K562 (cell line): ENCODE measurements around the gene GNAL. TPM values are rescaled to one million over a fixed set of nuclear protein-coding genes. Genes with fewer than 3 reads are reported as not detected.

Source experiments
- ATAC-seq: fragments of 200-7000 bp; cut with Tn5 transposase; 3 replicates; pipeline ENCODE4 v1.9.1; 2020; ENCODE audit warnings: moderate library complexity
- BruUV-seq: library from RNA; stranded (reverse); fragments of 400-500 nt; replicated peaks from 2 replicates; lab custom pipeline; 2021; lab: Mats Ljungman, UMichigan
- CTCF ChIA-PET: fragments of 300-600 bp; formaldehyde crosslinking; extraction: SDS; loops from one replicate; lab custom pipeline; 2021; ENCODE audit warnings: low intra/inter-chr PET ratio; lab: Yijun Ruan, JAX
- POLR2A ChIA-PET: fragments of 300-600, 350-650 bp; sonication (Branson Sonifier 250); formaldehyde crosslinking; extraction: SDS; loops from one replicate; lab custom pipeline; 2021; ENCODE audit warnings: antibody characterized with exemption, inconsistent platforms; lab: Yijun Ruan, JAX
- DNase-seq, 4 experiments: peaks; one replicate each; pipeline versions ENCODE4 v3.0.0 to v3.0.0-alpha.2; 2011 to 2018; ENCODE audit warnings: low spot score in 3 of 4, mixed read lengths in 3 of 4; ENCODE audit errors: extremely low read depth in 1 of 4
- FAIRE-seq: peaks from 2 replicates; lab custom pipeline; 2011; peaks lifted over from hg19 to GRCh38; lab: Jason Lieb, UNC
- H2AFZ ChIP-seq: 2 replicates; pipeline ENCODE4 v1.6.0; 2011; ENCODE audit warnings: low read depth, low read length, control low read depth, inconsistent platforms
- H3K27ac ChIP-seq: fragments of 200-600 bp; 3 replicates; pipeline ENCODE4 v1.8.0; 2011; ENCODE audit warnings: low read depth, mild to moderate bottlenecking, control low read depth, inconsistent platforms, low read length, moderate library complexity, mixed read lengths; ENCODE audit errors: extremely low read depth
- H3K27me3 ChIP-seq, 2 experiments: fragments of 300-600 bp in 1 of 2; 2 replicates in 1 of 2; 3 replicates in 1 of 2; pipeline versions ENCODE4 v1.6.0 to v1.8.0; 2011; ENCODE audit warnings: inconsistent platforms in 2 of 2, low read length in 2 of 2, mild to moderate bottlenecking in 1 of 2, mixed read lengths in 1 of 2, moderate library complexity in 1 of 2; ENCODE audit not compliant: control insufficient read depth in 2 of 2, insufficient read depth in 2 of 2
- H3K36me3 ChIP-seq: fragments of 300-600 bp; 3 replicates; pipeline ENCODE4 v1.8.0; 2011; ENCODE audit warnings: mild to moderate bottlenecking, low read length, inconsistent platforms; ENCODE audit not compliant: control insufficient read depth, insufficient read depth
- H3K4me1 ChIP-seq, 2 experiments: fragments of 200-600 bp in 1 of 2; replicated peaks in 1 of 2; 2 replicates in 1 of 2; 3 replicates in 1 of 2; pipeline versions ENCODE4 v1.5.1 to v1.8.0; 2011; ENCODE audit warnings: inconsistent platforms in 2 of 2, low read length in 2 of 2, mild to moderate bottlenecking in 1 of 2, mixed read lengths in 1 of 2, moderate library complexity in 1 of 2; ENCODE audit not compliant: control insufficient read depth in 2 of 2, insufficient read depth in 2 of 2
- H3K4me2 ChIP-seq: 2 replicates; pipeline ENCODE4 v1.6.1; 2011; ENCODE audit warnings: low read length, control low read depth, inconsistent platforms, mixed read lengths; ENCODE audit not compliant: insufficient read depth
- H3K4me3 ChIP-seq: fragments of 200-600 bp; sonication (generic), shearing (Covaris generic); 2 replicates; pipeline ENCODE4 v1.5.1; 2016; ENCODE audit warnings: control low read depth, inconsistent platforms
- H3K79me2 ChIP-seq: fragments of 200-600 bp; 3 replicates; pipeline ENCODE4 v1.8.0; 2011; ENCODE audit warnings: low read length, inconsistent platforms; ENCODE audit not compliant: control insufficient read depth, insufficient read depth
- H3K9ac ChIP-seq, 2 experiments: 2 replicates each; pipeline versions ENCODE4 v1.6.0 to v1.6.1; 2011; ENCODE audit warnings: low read depth in 2 of 2, low read length in 2 of 2, control low read depth in 1 of 2, inconsistent platforms in 1 of 2, mild to moderate bottlenecking in 1 of 2, mixed read lengths in 1 of 2; ENCODE audit not compliant: insufficient read depth in 1 of 2
- H3K9me1 ChIP-seq: one replicate; pipeline ENCODE4 v1.6.0; 2011; ENCODE audit warnings: inconsistent platforms, mild to moderate bottlenecking, low read length, moderate library complexity; ENCODE audit not compliant: control insufficient read depth, insufficient read depth
- H3K9me3 ChIP-seq: replicated peaks from 2 replicates; pipeline ENCODE4 v1.5.1; 2011; ENCODE audit warnings: low read depth, low read length, inconsistent platforms; ENCODE audit not compliant: control insufficient read depth, insufficient read depth
- H4K20me1 ChIP-seq: replicated peaks from 2 replicates; pipeline ENCODE4 v1.6.1; 2011; ENCODE audit warnings: low read length, inconsistent platforms, mixed read lengths; ENCODE audit not compliant: control insufficient read depth, insufficient read depth
- CCAR2 ChIP-seq: fragments of 200-400 bp; formaldehyde crosslinking; IDR thresholded peaks from 2 replicates; pipeline ENCODE4 v1.6.1; 2017; ENCODE audit warnings: mild to moderate bottlenecking, low read depth, low read length
- HDAC3 ChIP-seq: fragments of 450-650 bp; IDR thresholded peaks from 2 replicates; pipeline ENCODE4 v1.6.1; 2018; ENCODE audit warnings: borderline replicate concordance, mild to moderate bottlenecking, moderate library complexity; ENCODE audit not compliant: partially characterized antibody
- ILK ChIP-seq: fragments of 450-650 bp; IDR thresholded peaks from 2 replicates; pipeline ENCODE4 v1.6.1; 2016; ENCODE audit warnings: missing genetic modification characterization, low read depth, mild to moderate bottlenecking, missing compliant biosample characterization, moderate library complexity, borderline replicate concordance
- KHSRP ChIP-seq: fragments of 450-650 bp; IDR thresholded peaks from 2 replicates; pipeline ENCODE4 v1.6.1; 2017
- NBN ChIP-seq: fragments of 450-650 bp; IDR thresholded peaks from 2 replicates; pipeline ENCODE4 v1.6.1; 2016; ENCODE audit warnings: low read depth, mild to moderate bottlenecking
- NEUROD1 ChIP-seq: fragments of 150-350 bp; IDR thresholded peaks from 2 replicates; pipeline ENCODE4 v1.6.1; 2014; ENCODE audit warnings: borderline replicate concordance, low read length, low read depth; ENCODE audit not compliant: partially characterized antibody
- SNRNP70 ChIP-seq: fragments of 200-400 bp; formaldehyde crosslinking; optimal IDR thresholded peaks from 2 replicates; pipeline ENCODE3; 2017; ENCODE audit warnings: low read depth, low read length
- THRAP3 ChIP-seq: fragments of 450-650 bp; IDR thresholded peaks from 2 replicates; pipeline ENCODE4 v1.6.1; 2016; ENCODE audit warnings: mild to moderate bottlenecking, inconsistent platforms, borderline replicate concordance
- ZBTB26 ChIP-seq: fragments of 450-650 bp; formaldehyde crosslinking; IDR thresholded peaks from 2 replicates; pipeline ENCODE4 v1.4.0; 2022; ENCODE audit warnings: missing genetic modification characterization
- ZC3H4 ChIP-seq: sonication (generic); formaldehyde crosslinking; IDR thresholded peaks from 2 replicates; pipeline ENCODE4 v1.9.0; 2021; ENCODE audit warnings: missing genetic modification reagents, borderline replicate concordance
- ZNF217 ChIP-seq: sonication (generic); formaldehyde crosslinking; IDR thresholded peaks from 2 replicates; pipeline ENCODE4 v1.8.0; 2022; ENCODE audit warnings: mild to moderate bottlenecking, missing genetic modification reagents
- ZNF41 ChIP-seq: fragments of 250-450 bp; sonication (Bioruptor Pico); conservative IDR thresholded peaks from 2 replicates; pipeline ENCODE4 v1.4.0; 2020; ENCODE audit warnings: mild to moderate bottlenecking
- WGBS: fragments of 100-300 bp; shearing (Covaris generic); methylation state at CpG from one replicate; pipeline ENCODE4 v1.1.6; 2016; ENCODE audit warnings: low coverage, mixed read lengths; ENCODE audit not compliant: insufficient coverage; ENCODE audit errors: missing lambda C conversion rate; 5-methylcytosine and 5-hydroxymethylcytosine counted together
- in situ Hi-C: fragments of 300-500 bp; cut with MboI; formaldehyde crosslinking; loops from 4 replicates; pipeline ENCODE4 v1.15.0; 2018; ENCODE audit warnings: inconsistent platforms, mixed read lengths
- intact Hi-C: fragments of 100-400 bp; cut with micrococcal nuclease; formaldehyde crosslinking; loops from 2 replicates; pipeline ENCODE4 v1.14.2; 2022
- polyA plus RNA-seq, 8 experiments: library from polyadenylated mRNA; depleted of rRNA in 4 of 8; stranded (reverse) in 5 of 8; unstranded in 3 of 8; fragments of >200 nt; fragmentation: Nextera tagmentation in 2 of 8; fragmentation: Illumina TruSeq in 1 of 8; extraction: Ambion mirVana in 2 of 8; extraction: Trizol in 1 of 8; gene quantifications; 2 replicates each; pipeline versions ENCODE4 v1.2.1 to v1.2.3, GENCODE V29; 2011 to 2014; ENCODE audit warnings: inconsistent platforms in 1 of 8, missing spikeins in 1 of 8
- total RNA-seq, 7 experiments: library from RNA; depleted of rRNA in 6 of 7; stranded (reverse); fragments of >200 nt in 6 of 7; fragmentation: Illumina TruSeq in 2 of 7; extraction: Trizol in 2 of 7; gene quantifications; 2 replicates each; pipeline versions ENCODE4 v1.2.1 to v1.2.3, GENCODE V29; 2011 to 2021; ENCODE audit warnings: low replicate concordance in 1 of 7
- TF ChIP-seq, protein P1 (sequence below): sonication (generic); formaldehyde crosslinking; IDR thresholded peaks from 2 replicates; pipeline ENCODE4 v1.8.0; 2022; ENCODE audit warnings: missing genetic modification reagents, mild to moderate bottlenecking, borderline replicate concordance
- TF ChIP-seq, protein P2 (sequence below): sonication (generic); formaldehyde crosslinking; IDR thresholded peaks from 2 replicates; pipeline ENCODE4 v1.8.0; 2022; ENCODE audit warnings: mild to moderate bottlenecking, missing genetic modification reagents, borderline replicate concordance

GNAL gene
- total and polyA plus RNA-seq, 9 of the 15 experiments (the other 6 are each of a cell fraction or from before 2014, with no cell fraction given), result under 0.01 to 0.10 (median 0.01) TPM; not detected in 5

DNA sequence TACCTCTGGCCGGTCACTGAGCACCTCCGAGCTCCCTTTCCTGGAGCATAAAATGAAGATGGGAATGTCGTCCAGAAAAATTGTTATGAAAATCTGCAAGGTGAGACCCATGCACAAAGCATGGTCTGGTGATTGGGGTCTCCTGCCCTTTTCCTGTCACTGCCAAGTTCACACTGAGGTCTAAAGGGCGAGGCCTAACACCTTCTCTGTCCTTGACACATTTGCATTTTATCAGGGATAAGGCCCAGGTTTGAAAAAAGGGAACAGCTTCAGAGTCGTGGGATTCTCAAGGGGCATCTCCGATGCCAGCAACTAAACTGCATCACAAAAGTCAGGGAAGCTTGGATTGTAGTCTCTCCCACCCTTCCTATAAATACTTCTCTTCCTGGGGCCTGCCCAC lies 24.7 kb downstream of the GNAL start:
- H3K79me2 ChIP-seq, result no peaks in the 10 kb centered on the region
- POLR2A ChIA-PET, result interaction anchor here (0.6 kb wide), 1 partner anchor 11 kb away, joined by 4 read pairs; no protein-coding TSS in a partner anchor
- H4K20me1 ChIP-seq, result no peaks in the 10 kb centered on the region
- BruUV-seq, result no TSS peak
- intact Hi-C loops (no loop called here), in situ Hi-C loops (no loop called here)
- CTCF ChIA-PET, result no interaction called here
- H3K4me2 ChIP-seq, result no peak overlapping the region
- peaks cover 2 to 3% of the 10 kb centered on the region in 2 experiments; a peak in 1 of 5 replicates for H3K27me3 ChIP-seq
- no peak overlapping the region for H3K4me3 ChIP-seq
- no peak for TF ChIP-seq ILK (tag)
- TF ChIP-seq HDAC3, result no peak
- TF ChIP-seq ZNF217 (CRISPR knock-in tag), result no peak
- no peak for TF ChIP-seq ZBTB26 (CRISPR knock-in tag)
- TF ChIP-seq SNRNP70, result no peak
- TF ChIP-seq, protein P1, sequence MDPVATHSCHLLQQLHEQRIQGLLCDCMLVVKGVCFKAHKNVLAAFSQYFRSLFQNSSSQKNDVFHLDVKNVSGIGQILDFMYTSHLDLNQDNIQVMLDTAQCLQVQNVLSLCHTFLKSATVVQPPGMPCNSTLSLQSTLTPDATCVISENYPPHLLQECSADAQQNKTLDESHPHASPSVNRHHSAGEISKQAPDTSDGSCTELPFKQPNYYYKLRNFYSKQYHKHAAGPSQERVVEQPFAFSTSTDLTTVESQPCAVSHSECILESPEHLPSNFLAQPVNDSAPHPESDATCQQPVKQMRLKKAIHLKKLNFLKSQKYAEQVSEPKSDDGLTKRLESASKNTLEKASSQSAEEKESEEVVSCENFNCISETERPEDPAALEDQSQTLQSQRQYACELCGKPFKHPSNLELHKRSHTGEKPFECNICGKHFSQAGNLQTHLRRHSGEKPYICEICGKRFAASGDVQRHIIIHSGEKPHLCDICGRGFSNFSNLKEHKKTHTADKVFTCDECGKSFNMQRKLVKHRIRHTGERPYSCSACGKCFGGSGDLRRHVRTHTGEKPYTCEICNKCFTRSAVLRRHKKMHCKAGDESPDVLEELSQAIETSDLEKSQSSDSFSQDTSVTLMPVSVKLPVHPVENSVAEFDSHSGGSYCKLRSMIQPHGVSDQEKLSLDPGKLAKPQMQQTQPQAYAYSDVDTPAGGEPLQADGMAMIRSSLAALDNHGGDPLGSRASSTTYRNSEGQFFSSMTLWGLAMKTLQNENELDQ (CRISPR knock-in tag), result no peak
- TF ChIP-seq, protein P2, sequence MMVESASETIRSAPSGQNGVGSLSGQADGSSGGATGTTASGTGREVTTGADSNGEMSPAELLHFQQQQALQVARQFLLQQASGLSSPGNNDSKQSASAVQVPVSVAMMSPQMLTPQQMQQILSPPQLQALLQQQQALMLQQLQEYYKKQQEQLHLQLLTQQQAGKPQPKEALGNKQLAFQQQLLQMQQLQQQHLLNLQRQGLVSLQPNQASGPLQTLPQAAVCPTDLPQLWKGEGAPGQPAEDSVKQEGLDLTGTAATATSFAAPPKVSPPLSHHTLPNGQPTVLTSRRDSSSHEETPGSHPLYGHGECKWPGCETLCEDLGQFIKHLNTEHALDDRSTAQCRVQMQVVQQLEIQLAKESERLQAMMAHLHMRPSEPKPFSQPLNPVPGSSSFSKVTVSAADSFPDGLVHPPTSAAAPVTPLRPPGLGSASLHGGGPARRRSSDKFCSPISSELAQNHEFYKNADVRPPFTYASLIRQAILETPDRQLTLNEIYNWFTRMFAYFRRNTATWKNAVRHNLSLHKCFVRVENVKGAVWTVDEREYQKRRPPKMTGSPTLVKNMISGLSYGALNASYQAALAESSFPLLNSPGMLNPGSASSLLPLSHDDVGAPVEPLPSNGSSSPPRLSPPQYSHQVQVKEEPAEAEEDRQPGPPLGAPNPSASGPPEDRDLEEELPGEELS (CRISPR knock-in tag), result no peak
- no peak for TF ChIP-seq CCAR2
- no peak for TF ChIP-seq ZC3H4
- TF ChIP-seq ZNF41 (CRISPR knock-in tag), result no peak
- TF ChIP-seq KHSRP, result no peak
- no peak for TF ChIP-seq NBN
- no peak for TF ChIP-seq THRAP3
- no peak for TF ChIP-seq NEUROD1
- no peak for DNase-seq
- no peaks in the 10 kb centered on the region for H3K9me3 ChIP-seq
- H3K36me3 ChIP-seq, result no peaks in the 10 kb centered on the region
- WGBS, result 0% methylated on average over 5 of the region's 6 CpGs
- H3K9me1 ChIP-seq, result no peaks in the 10 kb centered on the region
- no peak for ATAC-seq
- no peak overlapping the region for H2AFZ ChIP-seq
- no peak overlapping the region for H3K9ac ChIP-seq
- FAIRE-seq, result no peak
- peaks cover 0 to 5% of the 10 kb centered on the region in 2 experiments; a peak in 1 of 5 replicates for H3K4me1 ChIP-seq
- no peak overlapping the region for H3K27ac ChIP-seq
